Astrocyte (in vitro differentiated cells and primary cell): ENCODE results near the gene SPEM3.

Experiments used
- EZH2 ChIP-seq: IDR thresholded peaks from 2 replicates; pipeline ENCODE4 v1.6.1; 2012; ENCODE audit warnings: mild to moderate bottlenecking, low read length, inconsistent platforms; ENCODE audit not compliant: insufficient read depth
- TF ChIP-seq, protein P1 (sequence below): IDR thresholded peaks from 2 replicates; pipeline ENCODE4 v1.5.1; 2011; ENCODE audit warnings: low read depth, mild to moderate bottlenecking, inconsistent platforms, low read length, moderate library complexity; ENCODE audit not compliant: insufficient read depth

GRCh38 chr17:7440834-7441195 is 12.2 kb downstream of the SPEM3 start:
- no peak for TF ChIP-seq EZH2
- TF ChIP-seq, protein P1, sequence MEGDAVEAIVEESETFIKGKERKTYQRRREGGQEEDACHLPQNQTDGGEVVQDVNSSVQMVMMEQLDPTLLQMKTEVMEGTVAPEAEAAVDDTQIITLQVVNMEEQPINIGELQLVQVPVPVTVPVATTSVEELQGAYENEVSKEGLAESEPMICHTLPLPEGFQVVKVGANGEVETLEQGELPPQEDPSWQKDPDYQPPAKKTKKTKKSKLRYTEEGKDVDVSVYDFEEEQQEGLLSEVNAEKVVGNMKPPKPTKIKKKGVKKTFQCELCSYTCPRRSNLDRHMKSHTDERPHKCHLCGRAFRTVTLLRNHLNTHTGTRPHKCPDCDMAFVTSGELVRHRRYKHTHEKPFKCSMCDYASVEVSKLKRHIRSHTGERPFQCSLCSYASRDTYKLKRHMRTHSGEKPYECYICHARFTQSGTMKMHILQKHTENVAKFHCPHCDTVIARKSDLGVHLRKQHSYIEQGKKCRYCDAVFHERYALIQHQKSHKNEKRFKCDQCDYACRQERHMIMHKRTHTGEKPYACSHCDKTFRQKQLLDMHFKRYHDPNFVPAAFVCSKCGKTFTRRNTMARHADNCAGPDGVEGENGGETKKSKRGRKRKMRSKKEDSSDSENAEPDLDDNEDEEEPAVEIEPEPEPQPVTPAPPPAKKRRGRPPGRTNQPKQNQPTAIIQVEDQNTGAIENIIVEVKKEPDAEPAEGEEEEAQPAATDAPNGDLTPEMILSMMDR, result no peak
